Erythroblast (primary cell): ENCODE results near the gene EXT2.

Source experiments
- GATA1 ChIP-seq: IDR thresholded peaks from 2 replicates; pipeline ENCODE4 v1.6.1; 2011; ENCODE audit warnings: low read depth, mild to moderate bottlenecking, control low read depth, low read length, moderate library complexity
- POLR2A ChIP-seq: IDR thresholded peaks from 2 replicates; pipeline ENCODE4 v1.6.1; 2011; ENCODE audit warnings: mild to moderate bottlenecking, low read length

DNA sequence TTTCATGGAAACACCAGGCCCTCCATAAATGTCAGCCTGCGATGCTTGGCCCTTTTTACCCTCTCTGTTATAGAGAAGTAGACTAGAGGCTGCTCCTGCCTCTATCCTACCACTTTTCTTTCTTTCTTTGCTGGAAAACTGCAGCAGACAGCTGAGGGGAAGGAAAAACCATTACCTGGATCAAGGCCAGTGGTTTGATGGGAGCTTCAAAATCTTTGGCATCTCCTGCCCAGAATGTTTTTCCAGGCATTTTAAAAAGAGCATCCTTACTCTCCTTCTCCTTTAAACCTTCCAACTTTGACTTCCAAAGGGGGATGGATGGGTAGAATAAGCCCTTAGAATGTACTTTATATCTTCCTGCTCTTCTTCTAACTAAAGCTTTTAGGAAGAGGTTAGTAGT lies 44.9 kb downstream of the EXT2 start:
- TF ChIP-seq POLR2A (no peak), GATA1 (no peak)
